ENCODE results near the gene OGDH.
"Not testable (repeated sequence)": the region's sequence is repeated elsewhere in the genome, so short reads cannot be mapped to it uniquely, and the experiment has no call there.

Gene OGDH

GRCh38 chr7:44703921-44704320 is 97.5 kb downstream of the OGDH start:
- no peak for DNase-seq (ENCODE audit: low read depth in 2 of 2, low spot score in 1 of 2)

GRCh38 chr7:44705434-44705833 is 99.0 kb downstream of the OGDH start:
- no peak for DNase-seq (ENCODE audit: low read depth in 2 of 2, low spot score in 1 of 2)

GRCh38 chr7:44706788-44707557 is 100.5 kb downstream of the OGDH start:
- no peak for DNase-seq (ENCODE audit: low read depth in 2 of 2, low spot score in 1 of 2)

GRCh38 chr7:44707558-44708230 is 101.3 kb downstream of the OGDH start:
- DNase-seq (ENCODE audit: low read depth in 2 of 2, low spot score in 1 of 2), result no peak

GRCh38 chr7:44709011-44709915 is 102.8 kb downstream of the OGDH start:
- no peak for DNase-seq (ENCODE audit: low read depth in 2 of 2, low spot score in 1 of 2)

GRCh38 chr7:44709945-44710596 is 103.6 kb downstream of the OGDH start:
- DNase-seq (ENCODE audit: low read depth in 2 of 2, low spot score in 1 of 2), result no peak

GRCh38 chr7:44711528-44711927 is 105.1 kb downstream of the OGDH start:
- no peak for DNase-seq (ENCODE audit: low read depth in 2 of 2, low spot score in 1 of 2)

- no peak for DNase-seq (ENCODE audit: low read depth in 2 of 2, low spot score in 1 of 2)
These were observed 105.6 kb downstream of the OGDH start for GRCh38 chr7:44712012-44712411.

GRCh38 chr7:44713141-44713540 is 106.7 kb downstream of the OGDH start:
- DNase-seq (ENCODE audit: low read depth in 2 of 2, low spot score in 1 of 2), result no peak

- no peak for DNase-seq (ENCODE audit: low read depth in 2 of 2, low spot score in 1 of 2)
These were observed 107.4 kb downstream of the OGDH start for GRCh38 chr7:44713680-44714335.

GRCh38 chr7:44716205-44716604 is 109.8 kb downstream of the OGDH start:
- no peak for DNase-seq (ENCODE audit: low read depth in 2 of 2, low spot score in 1 of 2)

GRCh38 chr7:44720301-44720700 is 113.9 kb downstream of the OGDH start:
- DNase-seq (ENCODE audit: low read depth in 2 of 2, low spot score in 1 of 2), result no peak

GRCh38 chr7:44724276-44724675 is 117.8 kb downstream of the OGDH start:
- DNase-seq (ENCODE audit: low read depth in 2 of 2, low spot score in 1 of 2), result no peak

- DNase-seq (ENCODE audit: low read depth in 2 of 2, low spot score in 1 of 2), result not testable (repeated sequence)
These were observed 119.8 kb downstream of the OGDH start for GRCh38 chr7:44726250-44726649.

- no peak for DNase-seq (ENCODE audit: low read depth in 2 of 2, low spot score in 1 of 2)
These were observed 120.9 kb downstream of the OGDH start for GRCh38 chr7:44727158-44727936.

GRCh38 chr7:44727937-44728262 is 121.5 kb downstream of the OGDH start:
- DNase-seq (ENCODE audit: low read depth in 2 of 2, low spot score in 1 of 2), result no peak

- DNase-seq (ENCODE audit: low read depth in 2 of 2, low spot score in 1 of 2), result no peak
These were observed 123.6 kb downstream of the OGDH start for GRCh38 chr7:44729949-44730590.

- not testable (repeated sequence) for DNase-seq (ENCODE audit: low read depth in 2 of 2, low spot score in 1 of 2)
These were observed 126.5 kb downstream of the OGDH start for GRCh38 chr7:44732971-44733370.

- DNase-seq (ENCODE audit: low read depth in 2 of 2, low spot score in 1 of 2), result no peak
These were observed 127.5 kb downstream of the OGDH start for GRCh38 chr7:44733708-44734481.
